Ovary (tissue), 3 donors: ENCODE data around the gene SCAPER.
"Not testable (repeated sequence)": the region's sequence is repeated elsewhere in the genome, so short reads cannot be mapped to it uniquely, and the experiment has no call there.

Source experiments
- EP300 ChIP-seq: sonication (generic); formaldehyde crosslinking; IDR thresholded peaks from one replicate; pipeline ENCODE4 v1.6.1; 2017; ENCODE audit warnings: antibody characterized with exemption
- POLR2A ChIP-seq: fragments of 450-650 bp; IDR thresholded peaks from one replicate; pipeline ENCODE4 v1.6.1; 2017; ENCODE audit warnings: antibody characterized with exemption, mild to moderate bottlenecking, moderate library complexity
- TF ChIP-seq, protein P1 (sequence below), 3 donors: fragments of 450-650 bp in 2 of 3; fragments of 200-600 bp in 1 of 3; IDR thresholded peaks; one replicate each; pipeline versions ENCODE4 v1.5.1 to v1.8.0; 2016 to 2022; ENCODE audit warnings: antibody characterized with exemption in 3 of 3, mild to moderate bottlenecking in 1 of 3
- donor health status: DM: no; HTN: no; CAD: no.

- TF ChIP-seq EP300, POLR2A: not testable (repeated sequence)
- TF ChIP-seq, protein P1, sequence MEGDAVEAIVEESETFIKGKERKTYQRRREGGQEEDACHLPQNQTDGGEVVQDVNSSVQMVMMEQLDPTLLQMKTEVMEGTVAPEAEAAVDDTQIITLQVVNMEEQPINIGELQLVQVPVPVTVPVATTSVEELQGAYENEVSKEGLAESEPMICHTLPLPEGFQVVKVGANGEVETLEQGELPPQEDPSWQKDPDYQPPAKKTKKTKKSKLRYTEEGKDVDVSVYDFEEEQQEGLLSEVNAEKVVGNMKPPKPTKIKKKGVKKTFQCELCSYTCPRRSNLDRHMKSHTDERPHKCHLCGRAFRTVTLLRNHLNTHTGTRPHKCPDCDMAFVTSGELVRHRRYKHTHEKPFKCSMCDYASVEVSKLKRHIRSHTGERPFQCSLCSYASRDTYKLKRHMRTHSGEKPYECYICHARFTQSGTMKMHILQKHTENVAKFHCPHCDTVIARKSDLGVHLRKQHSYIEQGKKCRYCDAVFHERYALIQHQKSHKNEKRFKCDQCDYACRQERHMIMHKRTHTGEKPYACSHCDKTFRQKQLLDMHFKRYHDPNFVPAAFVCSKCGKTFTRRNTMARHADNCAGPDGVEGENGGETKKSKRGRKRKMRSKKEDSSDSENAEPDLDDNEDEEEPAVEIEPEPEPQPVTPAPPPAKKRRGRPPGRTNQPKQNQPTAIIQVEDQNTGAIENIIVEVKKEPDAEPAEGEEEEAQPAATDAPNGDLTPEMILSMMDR (IDR thresholded peaks at IDR 0.05): not testable (repeated sequence)
These were observed 17.6 kb downstream of the SCAPER start for GRCh38 chr15:76887280-76888141.
